ENCODE data around the gene FALEC. TPM values are rescaled to one million over a fixed set of nuclear protein-coding genes. Genes with fewer than 3 reads are reported as not detected.

FALEC gene
- total and polyA plus RNA-seq, 2 experiments from 2014 or later = 1.7 TPM; not detected in 1

DNA sequence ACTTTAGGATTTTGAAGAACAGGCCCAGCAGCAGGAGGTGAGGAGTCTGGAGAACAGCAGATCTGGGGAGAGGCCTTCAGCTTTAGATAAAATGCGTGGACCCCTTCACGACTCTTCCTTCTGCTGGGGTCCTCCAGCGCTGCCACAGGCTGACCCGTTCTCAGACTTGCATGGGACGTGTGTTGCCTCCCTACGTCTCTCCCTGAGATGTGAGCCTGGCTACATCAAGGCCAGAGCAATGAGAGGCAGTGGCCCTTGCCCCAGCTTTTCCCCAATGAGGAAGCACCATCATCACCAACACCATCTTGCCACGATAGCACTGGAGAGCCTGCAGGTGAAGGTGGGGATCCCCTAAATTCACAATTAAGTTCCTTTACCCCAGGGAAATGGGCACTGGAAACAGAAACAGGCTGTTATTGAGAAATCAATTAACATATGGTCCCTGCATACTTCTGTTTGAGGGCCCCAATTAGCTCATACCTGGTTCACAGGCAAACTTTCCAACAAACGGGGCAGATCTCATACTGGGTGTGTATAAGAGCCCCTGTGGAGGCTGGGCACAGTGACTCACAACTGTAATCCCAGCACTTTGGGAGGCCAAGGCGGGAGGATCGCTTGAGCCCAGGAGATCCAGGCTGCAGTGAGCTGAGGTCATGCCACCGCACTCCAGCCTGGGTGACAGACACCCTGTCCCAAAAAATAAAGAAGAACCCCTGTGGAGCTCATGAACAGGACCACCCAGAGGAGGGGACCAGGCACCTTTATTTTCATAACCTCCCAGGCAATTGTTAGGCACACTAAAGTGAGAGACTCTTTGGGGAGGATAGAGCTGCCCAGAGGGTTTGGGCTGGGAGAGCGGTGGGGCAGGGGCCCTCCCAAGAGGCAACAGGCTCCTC, 21.5 kb downstream of the FALEC start (continued):
- TF ChIP-seq, protein P1, sequence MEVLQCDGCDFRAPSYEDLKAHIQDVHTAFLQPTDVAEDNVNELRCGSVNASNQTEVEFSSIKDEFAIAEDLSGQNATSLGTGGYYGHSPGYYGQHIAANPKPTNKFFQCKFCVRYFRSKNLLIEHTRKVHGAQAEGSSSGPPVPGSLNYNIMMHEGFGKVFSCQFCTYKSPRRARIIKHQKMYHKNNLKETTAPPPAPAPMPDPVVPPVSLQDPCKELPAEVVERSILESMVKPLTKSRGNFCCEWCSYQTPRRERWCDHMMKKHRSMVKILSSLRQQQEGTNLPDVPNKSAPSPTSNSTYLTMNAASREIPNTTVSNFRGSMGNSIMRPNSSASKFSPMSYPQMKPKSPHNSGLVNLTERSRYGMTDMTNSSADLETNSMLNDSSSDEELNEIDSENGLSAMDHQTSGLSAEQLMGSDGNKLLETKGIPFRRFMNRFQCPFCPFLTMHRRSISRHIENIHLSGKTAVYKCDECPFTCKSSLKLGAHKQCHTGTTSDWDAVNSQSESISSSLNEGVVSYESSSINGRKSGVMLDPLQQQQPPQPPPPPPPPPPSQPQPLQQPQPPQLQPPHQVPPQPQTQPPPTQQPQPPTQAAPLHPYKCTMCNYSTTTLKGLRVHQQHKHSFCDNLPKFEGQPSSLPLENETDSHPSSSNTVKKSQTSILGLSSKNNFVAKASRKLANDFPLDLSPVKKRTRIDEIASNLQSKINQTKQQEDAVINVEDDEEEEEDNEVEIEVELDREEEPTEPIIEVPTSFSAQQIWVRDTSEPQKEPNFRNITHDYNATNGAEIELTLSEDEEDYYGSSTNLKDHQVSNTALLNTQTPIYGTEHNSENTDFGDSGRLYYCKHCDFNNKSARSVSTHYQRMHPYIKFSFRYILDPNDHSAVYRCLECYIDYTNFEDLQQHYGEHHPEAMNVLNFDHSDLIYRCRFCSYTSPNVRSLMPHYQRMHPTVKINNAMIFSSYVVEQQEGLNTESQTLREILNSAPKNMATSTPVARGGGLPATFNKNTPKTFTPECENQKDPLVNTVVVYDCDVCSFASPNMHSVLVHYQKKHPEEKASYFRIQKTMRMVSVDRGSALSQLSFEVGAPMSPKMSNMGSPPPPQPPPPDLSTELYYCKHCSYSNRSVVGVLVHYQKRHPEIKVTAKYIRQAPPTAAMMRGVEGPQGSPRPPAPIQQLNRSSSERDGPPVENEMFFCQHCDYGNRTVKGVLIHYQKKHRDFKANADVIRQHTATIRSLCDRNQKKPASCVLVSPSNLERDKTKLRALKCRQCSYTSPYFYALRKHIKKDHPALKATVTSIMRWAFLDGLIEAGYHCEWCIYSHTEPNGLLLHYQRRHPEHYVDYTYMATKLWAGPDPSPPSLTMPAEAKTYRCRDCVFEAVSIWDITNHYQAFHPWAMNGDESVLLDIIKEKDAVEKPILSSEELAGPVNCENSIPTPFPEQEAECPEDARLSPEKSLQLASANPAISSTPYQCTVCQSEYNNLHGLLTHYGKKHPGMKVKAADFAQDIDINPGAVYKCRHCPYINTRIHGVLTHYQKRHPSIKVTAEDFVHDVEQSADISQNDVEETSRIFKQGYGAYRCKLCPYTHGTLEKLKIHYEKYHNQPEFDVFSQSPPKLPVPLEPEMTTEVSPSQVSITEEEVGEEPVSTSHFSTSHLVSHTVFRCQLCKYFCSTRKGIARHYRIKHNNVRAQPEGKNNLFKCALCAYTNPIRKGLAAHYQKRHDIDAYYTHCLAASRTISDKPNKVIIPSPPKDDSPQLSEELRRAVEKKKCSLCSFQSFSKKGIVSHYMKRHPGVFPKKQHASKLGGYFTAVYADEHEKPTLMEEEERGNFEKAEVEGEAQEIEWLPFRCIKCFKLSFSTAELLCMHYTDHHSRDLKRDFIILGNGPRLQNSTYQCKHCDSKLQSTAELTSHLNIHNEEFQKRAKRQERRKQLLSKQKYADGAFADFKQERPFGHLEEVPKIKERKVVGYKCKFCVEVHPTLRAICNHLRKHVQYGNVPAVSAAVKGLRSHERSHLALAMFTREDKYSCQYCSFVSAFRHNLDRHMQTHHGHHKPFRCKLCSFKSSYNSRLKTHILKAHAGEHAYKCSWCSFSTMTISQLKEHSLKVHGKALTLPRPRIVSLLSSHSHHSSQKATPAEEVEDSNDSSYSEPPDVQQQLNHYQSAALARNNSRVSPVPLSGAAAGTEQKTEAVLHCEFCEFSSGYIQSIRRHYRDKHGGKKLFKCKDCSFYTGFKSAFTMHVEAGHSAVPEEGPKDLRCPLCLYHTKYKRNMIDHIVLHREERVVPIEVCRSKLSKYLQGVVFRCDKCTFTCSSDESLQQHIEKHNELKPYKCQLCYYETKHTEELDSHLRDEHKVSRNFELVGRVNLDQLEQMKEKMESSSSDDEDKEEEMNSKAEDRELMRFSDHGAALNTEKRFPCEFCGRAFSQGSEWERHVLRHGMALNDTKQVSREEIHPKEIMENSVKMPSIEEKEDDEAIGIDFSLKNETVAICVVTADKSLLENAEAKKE (CRISPR knock-in tag; IDR thresholded peaks at IDR 0.05) = no peak
- TF ChIP-seq, protein P2, sequence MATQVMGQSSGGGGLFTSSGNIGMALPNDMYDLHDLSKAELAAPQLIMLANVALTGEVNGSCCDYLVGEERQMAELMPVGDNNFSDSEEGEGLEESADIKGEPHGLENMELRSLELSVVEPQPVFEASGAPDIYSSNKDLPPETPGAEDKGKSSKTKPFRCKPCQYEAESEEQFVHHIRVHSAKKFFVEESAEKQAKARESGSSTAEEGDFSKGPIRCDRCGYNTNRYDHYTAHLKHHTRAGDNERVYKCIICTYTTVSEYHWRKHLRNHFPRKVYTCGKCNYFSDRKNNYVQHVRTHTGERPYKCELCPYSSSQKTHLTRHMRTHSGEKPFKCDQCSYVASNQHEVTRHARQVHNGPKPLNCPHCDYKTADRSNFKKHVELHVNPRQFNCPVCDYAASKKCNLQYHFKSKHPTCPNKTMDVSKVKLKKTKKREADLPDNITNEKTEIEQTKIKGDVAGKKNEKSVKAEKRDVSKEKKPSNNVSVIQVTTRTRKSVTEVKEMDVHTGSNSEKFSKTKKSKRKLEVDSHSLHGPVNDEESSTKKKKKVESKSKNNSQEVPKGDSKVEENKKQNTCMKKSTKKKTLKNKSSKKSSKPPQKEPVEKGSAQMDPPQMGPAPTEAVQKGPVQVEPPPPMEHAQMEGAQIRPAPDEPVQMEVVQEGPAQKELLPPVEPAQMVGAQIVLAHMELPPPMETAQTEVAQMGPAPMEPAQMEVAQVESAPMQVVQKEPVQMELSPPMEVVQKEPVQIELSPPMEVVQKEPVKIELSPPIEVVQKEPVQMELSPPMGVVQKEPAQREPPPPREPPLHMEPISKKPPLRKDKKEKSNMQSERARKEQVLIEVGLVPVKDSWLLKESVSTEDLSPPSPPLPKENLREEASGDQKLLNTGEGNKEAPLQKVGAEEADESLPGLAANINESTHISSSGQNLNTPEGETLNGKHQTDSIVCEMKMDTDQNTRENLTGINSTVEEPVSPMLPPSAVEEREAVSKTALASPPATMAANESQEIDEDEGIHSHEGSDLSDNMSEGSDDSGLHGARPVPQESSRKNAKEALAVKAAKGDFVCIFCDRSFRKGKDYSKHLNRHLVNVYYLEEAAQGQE (IDR thresholded peaks at IDR 0.05; ENCODE audit: unreplicated experiment) = no peak
- no peak for TF ChIP-seq NANOG (IDR thresholded peaks at IDR 0.05; ENCODE audit: borderline replicate concordance)
- no peak for TF ChIP-seq ZNF114 (CRISPR knock-in tag; IDR thresholded peaks at IDR 0.05)
- TF ChIP-seq CREB1 (CRISPR knock-in tag; IDR thresholded peaks at IDR 0.05; ENCODE audit: low read depth) = no peak

All from GM23338 (cell line).